Aorta (tissue), 5 donors: ENCODE results near the gene COL1A1. TPM values are rescaled to one million over a fixed set of nuclear protein-coding genes. Genes with fewer than 3 reads are reported as not detected.
A peak's percentile ranks its signal among the peaks of the same experiment; 100 is the strongest.

Experiments used
- ATAC-seq: fragments of 200-7000 bp; cut with Tn5 transposase; one replicate; pipeline ENCODE4 v1.9.1; 2022; ENCODE audit warnings: moderate library complexity; ENCODE audit not compliant: low FRiP score
- DNase-seq, 2 donors: peaks; one replicate each; pipeline ENCODE4 v3.0.0-alpha.2; 2020
- H3K27ac ChIP-seq, 2 donors: one replicate each; pipeline ENCODE4 v1.5.1; 2013; ENCODE audit warnings: low read length in 2 of 2, mild to moderate bottlenecking in 2 of 2, moderate library complexity in 2 of 2, control low read depth in 1 of 2, inconsistent platforms in 1 of 2, low read depth in 1 of 2
- H3K27me3 ChIP-seq, 2 donors: one replicate each; pipeline ENCODE4 v1.6.1; 2013; ENCODE audit warnings: control low read depth in 1 of 2, low read length in 1 of 2, mild to moderate bottlenecking in 1 of 2, moderate library complexity in 1 of 2; ENCODE audit not compliant: insufficient read depth in 2 of 2, control insufficient read depth in 1 of 2
- H3K36me3 ChIP-seq, 2 donors: one replicate each; pipeline ENCODE4 v1.6.1; 2013; ENCODE audit warnings: control low read depth in 1 of 2, low read length in 1 of 2, mild to moderate bottlenecking in 1 of 2; ENCODE audit not compliant: insufficient read depth in 2 of 2, control insufficient read depth in 1 of 2
- H3K4me1 ChIP-seq, 2 donors: one replicate each; pipeline ENCODE4 v1.6.1; 2013; ENCODE audit warnings: low read length in 2 of 2, control low read depth in 1 of 2, mild to moderate bottlenecking in 1 of 2, moderate library complexity in 1 of 2; ENCODE audit not compliant: insufficient read depth in 2 of 2, control insufficient read depth in 1 of 2
- H3K4me3 ChIP-seq, 2 donors: one replicate each; pipeline ENCODE4 v1.5.1; 2013; ENCODE audit warnings: low read length in 2 of 2, control low read depth in 1 of 2, mild to moderate bottlenecking in 1 of 2
- H3K9me3 ChIP-seq: one replicate; pipeline ENCODE4 v1.6.1; 2013; ENCODE audit warnings: mild to moderate bottlenecking, low read length; ENCODE audit not compliant: control insufficient read depth
- WGBS, 2 donors: extraction: QIAGEN DNeasy Blood & Tissue Kit; methylation state at CpG; one replicate each; pipeline ENCODE4 v1.1.7; 2013; 5-methylcytosine and 5-hydroxymethylcytosine counted together
- intact Hi-C, 2 donors: fragments of 100-400 bp; cut with DNase I; formaldehyde crosslinking; loops; one replicate each; pipeline versions ENCODE4 v1.14.2 to v1.15.0; 2022
- polyA plus RNA-seq, 2 donors: library from polyadenylated mRNA; stranded (reverse); fragments of 200-250 nt; gene quantifications; one replicate each; pipeline ENCODE4 v1.2.3, GENCODE V29; 2013
- total RNA-seq, 2 donors: library from RNA; stranded (reverse); fragmentation: NEBNext Ultra II Directional; extraction: Animal tissue kit (Norgen Biotek cat#: 25700); gene quantifications; one replicate each; pipeline ENCODE4 v1.2.1, GENCODE V29; 2021
- donor health status: healthy with polysubstance abuse.
- donor health status: Bipolar disorder and iron deficiency.
- donor health status: DM: no; HTN: no; CAD: no.
- donor health status: DM: no; HTN: no; CAD: no.
- donor health status: DM: yes; HTN: yes; CAD: no.

Gene COL1A1
- total and polyA plus RNA-seq, 4 donors = 70.2 to 948 (median 396) TPM

- WGBS, 2 donors = 7 to 10% methylated on average over 25 to 26 of the region's 26 CpGs
- no peaks in the 10 kb centered on the region for H3K27me3 ChIP-seq
- intact Hi-C loops = no loop called here
- no peaks in the 10 kb centered on the region for H3K9me3 ChIP-seq
- H3K36me3 ChIP-seq = no peaks in the 10 kb centered on the region
- no peak overlapping the region for H3K4me3 ChIP-seq
- peak overlapping the region; percentile 83 to 98 for H3K27ac ChIP-seq
- H3K4me1 ChIP-seq = peaks cover 3 to 5% of the 10 kb centered on the region in 2 donors
- ATAC-seq = peak; percentile 84
- DNase-seq = peak; percentile 93 to 95
Measured at GRCh38 chr17:50210240-50211225, 9.1 kb upstream of the COL1A1 start.

GRCh38 chr17:50209472-50210239, 8.2 kb upstream of the COL1A1 start:
- DNase-seq (peak; percentile 96), ATAC-seq (peak; percentile 91)
- intact Hi-C loops = no loop called here
- no peaks in the 10 kb centered on the region for H3K36me3 ChIP-seq
- no peak overlapping the region for H3K4me3 ChIP-seq
- no peaks in the 10 kb centered on the region for H3K27me3 ChIP-seq
- peak overlapping the region; percentile 83 to 98 for H3K27ac ChIP-seq
- H3K9me3 ChIP-seq = no peaks in the 10 kb centered on the region
- WGBS, 2 donors = 12 to 14% methylated on average over 15 to 16 of the region's 16 CpGs
- peaks cover 3 to 5% of the 10 kb centered on the region in 2 donors for H3K4me1 ChIP-seq

- Histone ChIP-seq H3K27me3 (no peaks in the 10 kb centered on the region), H3K36me3 (no peaks in the 10 kb centered on the region), H3K4me3 (no peak overlapping the region), H3K9me3 (no peaks in the 10 kb centered on the region), H3K27ac (peak overlapping the region in 1 of 2 donors; percentile 75), H3K4me1 (peaks cover 3 to 5% of the 10 kb centered on the region in 2 donors)
- DNase-seq (peak in 1 of 2 donors; percentile 9), ATAC-seq (no peak)
- WGBS, 2 donors = 81 to 86% methylated on average over 6 of the region's 6 CpGs
- intact Hi-C loops = no loop called here
Measured at GRCh38 chr17:50209133-50209471, 7.7 kb upstream of the COL1A1 start.

- no peak for ATAC-seq
- Histone ChIP-seq H3K27ac (peak overlapping the region in 1 of 2 donors; percentile 75), H3K27me3 (no peaks in the 10 kb centered on the region), H3K4me3 (no peak overlapping the region), H3K4me1 (peaks cover 3 to 5% of the 10 kb centered on the region in 2 donors), H3K9me3 (no peaks in the 10 kb centered on the region), H3K36me3 (no peaks in the 10 kb centered on the region)
- intact Hi-C loops = no loop called here
- peak in 1 of 2 donors; percentile 37 for DNase-seq
- WGBS, 2 donors = 58 to 68% methylated on average over 3 of the region's 3 CpGs
Measured at GRCh38 chr17:50208611-50209061, 7.2 kb upstream of the COL1A1 start.

GRCh38 chr17:50207792-50208567, 6.5 kb upstream of the COL1A1 start:
- ATAC-seq = no peak
- no peaks in the 10 kb centered on the region for H3K36me3 ChIP-seq
- H3K27me3 ChIP-seq = no peaks in the 10 kb centered on the region
- DNase-seq = peak in 1 of 2 donors; percentile 69
- 88 to 94% methylated on average over 8 of the region's 8 CpGs for WGBS, 2 donors
- intact Hi-C loops = no loop called here
- H3K27ac ChIP-seq = peak overlapping the region in 1 of 2 donors; percentile 4
- H3K4me3 ChIP-seq = no peak overlapping the region
- H3K4me1 ChIP-seq = peaks cover 3 to 5% of the 10 kb centered on the region in 2 donors
- H3K9me3 ChIP-seq = no peaks in the 10 kb centered on the region

GRCh38 chr17:50207315-50207714, 5.9 kb upstream of the COL1A1 start:
- peaks cover 3 to 5% of the 10 kb centered on the region in 2 donors for H3K4me1 ChIP-seq
- DNase-seq = peak in 1 of 2 donors; percentile 52
- no peak for ATAC-seq
- H3K9me3 ChIP-seq = no peaks in the 10 kb centered on the region
- H3K27ac ChIP-seq = no peak overlapping the region
- no peak overlapping the region for H3K4me3 ChIP-seq
- 32 to 37% methylated on average over 5 of the region's 5 CpGs for WGBS, 2 donors
- intact Hi-C loops = no loop called here
- H3K36me3 ChIP-seq = no peaks in the 10 kb centered on the region
- no peaks in the 10 kb centered on the region for H3K27me3 ChIP-seq

GRCh38 chr17:50206604-50207293, 5.3 kb upstream of the COL1A1 start:
- no peaks in the 10 kb centered on the region for H3K27me3 ChIP-seq
- H3K36me3 ChIP-seq = no peaks in the 10 kb centered on the region
- no peak overlapping the region for H3K27ac ChIP-seq
- H3K4me3 ChIP-seq = no peak overlapping the region
- ATAC-seq (no peak), DNase-seq (peak; percentile 80 to 88)
- H3K9me3 ChIP-seq = no peaks in the 10 kb centered on the region
- intact Hi-C loops = no loop called here
- peaks cover 3 to 5% of the 10 kb centered on the region in 2 donors for H3K4me1 ChIP-seq
- WGBS, 2 donors = 17 to 18% methylated on average over 18 of the region's 18 CpGs
